SKM-1 (cell line): ENCODE measurements around the gene HSD17B8.

ENCODE experiments used
- DNase-seq: peaks from one replicate; lab custom pipeline; 2025; ENCODE audit not compliant: unreplicated experiment; lab: John Stamatoyannopoulos, UW

HSD17B8 gene

GRCh38 chr6:33236328-33236727, 31.9 kb downstream of the HSD17B8 start:
- DNase-seq = no peak

- DNase-seq = no peak
These were observed 32.4 kb downstream of the HSD17B8 start for GRCh38 chr6:33236852-33237251.

GRCh38 chr6:33237741-33238140, 33.3 kb downstream of the HSD17B8 start:
- DNase-seq = no peak

- no peak for DNase-seq
These were observed 37.5 kb downstream of the HSD17B8 start for GRCh38 chr6:33241968-33242367.

DNA sequence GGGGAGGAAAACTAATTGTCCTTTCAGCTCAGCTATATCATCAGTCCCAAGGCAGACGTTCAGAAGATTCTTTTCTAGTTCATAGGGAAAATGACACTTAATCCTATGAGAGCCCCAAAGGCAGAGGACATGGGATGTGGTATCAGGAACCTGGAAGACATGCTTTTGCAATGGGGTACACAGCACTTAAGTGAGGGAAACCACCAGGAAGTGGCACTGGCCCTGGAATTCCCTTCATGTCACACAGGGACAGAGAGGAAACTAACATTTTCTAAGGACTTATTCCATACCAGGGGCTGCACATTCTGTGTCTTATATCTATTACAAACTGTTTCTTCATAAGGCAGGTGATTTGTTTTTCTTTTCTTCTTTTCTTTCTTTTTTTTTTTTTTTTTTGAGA, 39.0 kb downstream of the HSD17B8 start:
- no peak for DNase-seq

- peak; percentile 80 for DNase-seq
These were observed 43.7 kb downstream of the HSD17B8 start for GRCh38 chr6:33247977-33248642.

GRCh38 chr6:33248643-33248931, 44.1 kb downstream of the HSD17B8 start:
- DNase-seq = peak; percentile 46

- DNase-seq = peak; percentile 99
These were observed 44.7 kb downstream of the HSD17B8 start for GRCh38 chr6:33248932-33249731.

- no peak for DNase-seq
These were observed 45.5 kb downstream of the HSD17B8 start for GRCh38 chr6:33249732-33250630.

DNA sequence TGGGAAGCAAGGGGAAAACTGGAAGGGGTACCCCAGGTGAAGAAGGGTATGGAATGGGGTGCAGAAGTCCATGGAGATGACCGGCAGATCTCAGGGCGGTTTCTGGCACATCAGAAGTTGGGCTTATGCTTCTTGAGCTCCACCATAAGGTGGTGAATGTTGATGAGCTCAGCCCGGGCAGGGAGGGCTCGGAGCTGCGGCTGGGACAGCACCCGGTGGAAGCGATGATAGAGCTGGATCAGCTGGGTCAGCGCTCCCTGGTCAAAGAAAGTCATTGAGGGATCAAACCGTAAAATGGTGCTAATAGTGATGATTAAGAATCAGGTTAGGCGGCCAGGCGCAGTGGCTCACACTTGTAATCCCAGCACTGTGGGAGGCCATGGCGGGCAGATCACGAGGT, 46.3 kb downstream of the HSD17B8 start:
- DNase-seq = no peak

GRCh38 chr6:33251395-33252012, 47.0 kb downstream of the HSD17B8 start:
- no peak for DNase-seq

- no peak for DNase-seq
These were observed 48.3 kb downstream of the HSD17B8 start for GRCh38 chr6:33252759-33253158.

DNA sequence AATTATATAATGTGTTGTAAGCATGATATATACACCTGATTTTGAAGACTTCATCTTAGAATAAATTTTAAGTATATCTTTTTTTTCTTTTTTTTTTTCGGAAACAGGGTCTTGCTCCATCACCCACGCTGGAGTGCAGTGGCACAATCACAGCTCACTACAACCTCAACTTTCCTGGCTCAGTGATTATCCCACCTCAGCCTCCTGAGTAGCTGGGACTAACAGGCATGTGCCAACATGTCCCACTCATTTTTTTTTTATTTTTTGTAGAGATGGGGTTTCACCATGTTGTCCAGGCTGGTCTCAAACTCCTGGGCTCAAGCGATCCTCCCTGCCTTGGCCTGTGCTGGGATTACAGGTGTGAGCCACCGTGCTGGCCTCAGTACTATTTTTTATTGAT, 50.1 kb downstream of the HSD17B8 start:
- no peak for DNase-seq
